PC-9 (cell line): ENCODE results near the gene PTPRG.

Source experiments
- EZH2 ChIP-seq: fragments of 200-600 bp; sonication (generic); IDR thresholded peaks from 2 replicates; pipeline ENCODE4 v1.8.0; 2017; ENCODE audit warnings: antibody characterized with exemption, low read depth
- TF ChIP-seq, protein P1 (sequence below): fragments of 200-600 bp; sonication (generic); conservative IDR thresholded peaks from 2 replicates; pipeline ENCODE4 v1.6.1; 2017; ENCODE audit warnings: mixed run types, antibody characterized with exemption, mild to moderate bottlenecking, moderate library complexity

DNA sequence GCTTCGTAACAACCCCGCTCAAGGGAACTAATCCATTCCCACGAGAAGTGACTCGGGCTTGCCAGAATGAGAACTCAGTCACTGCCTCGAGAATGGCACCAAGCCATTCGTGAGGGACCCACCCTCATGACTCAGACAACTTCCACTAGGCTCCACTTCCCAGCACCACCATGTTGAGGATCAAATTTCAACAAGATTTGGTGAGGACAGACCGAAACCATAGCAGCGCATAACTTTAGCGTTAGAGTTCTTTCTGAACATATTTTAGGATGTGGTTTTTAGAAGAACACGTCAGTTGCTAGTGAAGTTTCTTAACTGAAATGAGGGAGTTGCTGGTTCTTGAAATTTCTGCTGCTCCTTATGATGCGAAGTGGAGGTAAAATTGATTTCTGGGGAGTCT is 13.5 kb downstream of the PTPRG start:
- no peak for TF ChIP-seq EZH2
- TF ChIP-seq, protein P1, sequence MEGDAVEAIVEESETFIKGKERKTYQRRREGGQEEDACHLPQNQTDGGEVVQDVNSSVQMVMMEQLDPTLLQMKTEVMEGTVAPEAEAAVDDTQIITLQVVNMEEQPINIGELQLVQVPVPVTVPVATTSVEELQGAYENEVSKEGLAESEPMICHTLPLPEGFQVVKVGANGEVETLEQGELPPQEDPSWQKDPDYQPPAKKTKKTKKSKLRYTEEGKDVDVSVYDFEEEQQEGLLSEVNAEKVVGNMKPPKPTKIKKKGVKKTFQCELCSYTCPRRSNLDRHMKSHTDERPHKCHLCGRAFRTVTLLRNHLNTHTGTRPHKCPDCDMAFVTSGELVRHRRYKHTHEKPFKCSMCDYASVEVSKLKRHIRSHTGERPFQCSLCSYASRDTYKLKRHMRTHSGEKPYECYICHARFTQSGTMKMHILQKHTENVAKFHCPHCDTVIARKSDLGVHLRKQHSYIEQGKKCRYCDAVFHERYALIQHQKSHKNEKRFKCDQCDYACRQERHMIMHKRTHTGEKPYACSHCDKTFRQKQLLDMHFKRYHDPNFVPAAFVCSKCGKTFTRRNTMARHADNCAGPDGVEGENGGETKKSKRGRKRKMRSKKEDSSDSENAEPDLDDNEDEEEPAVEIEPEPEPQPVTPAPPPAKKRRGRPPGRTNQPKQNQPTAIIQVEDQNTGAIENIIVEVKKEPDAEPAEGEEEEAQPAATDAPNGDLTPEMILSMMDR, result no peak
